ENCODE data around the gene ALDH1A1. TPM values are rescaled to one million over a fixed set of nuclear protein-coding genes. Genes with fewer than 3 reads are reported as not detected.

ALDH1A1 gene
- polyA plus RNA-seq, 3 donors, result 256 to 292 (median 277) TPM

GRCh38 chr9:72923077-72923476 is 29.8 kb downstream of the ALDH1A1 start:
- no peak for DNase-seq

DNA sequence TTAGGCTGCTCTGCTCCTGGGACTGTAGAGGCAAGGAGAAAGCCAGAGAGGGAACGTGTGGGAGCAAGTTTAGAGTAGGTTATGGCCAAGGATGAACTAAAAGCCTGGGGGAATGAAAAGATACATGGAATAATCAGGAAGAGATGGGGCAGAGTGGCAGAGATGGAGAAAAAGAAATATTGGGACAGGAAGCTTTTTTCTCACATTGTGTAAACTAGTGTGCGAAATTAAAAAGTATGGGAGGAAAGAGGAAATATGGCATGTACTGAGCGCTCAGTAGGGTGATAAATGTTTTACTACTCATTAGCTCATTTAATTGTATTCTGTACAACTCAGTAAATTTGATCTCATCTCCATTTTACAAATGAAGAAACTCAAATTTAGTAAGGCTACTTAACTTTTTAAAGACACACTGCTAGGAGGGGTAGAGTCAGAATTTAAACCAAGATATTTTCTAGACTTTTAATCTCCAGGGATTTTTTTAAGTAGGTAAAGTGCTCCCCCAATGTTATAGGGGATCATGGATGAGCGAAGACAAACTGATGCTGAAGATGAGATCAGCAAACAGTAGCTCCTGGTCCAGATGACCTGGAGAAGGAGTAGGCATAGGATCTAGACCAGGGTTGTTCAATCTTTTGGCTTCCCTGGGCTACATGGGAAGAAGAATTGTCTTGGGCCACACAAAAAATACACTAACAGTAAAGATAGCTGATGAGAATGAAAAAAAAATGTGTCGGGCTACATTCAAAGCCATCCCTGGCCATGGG is 30.8 kb downstream of the ALDH1A1 start:
- DNase-seq, result no peak

DNA sequence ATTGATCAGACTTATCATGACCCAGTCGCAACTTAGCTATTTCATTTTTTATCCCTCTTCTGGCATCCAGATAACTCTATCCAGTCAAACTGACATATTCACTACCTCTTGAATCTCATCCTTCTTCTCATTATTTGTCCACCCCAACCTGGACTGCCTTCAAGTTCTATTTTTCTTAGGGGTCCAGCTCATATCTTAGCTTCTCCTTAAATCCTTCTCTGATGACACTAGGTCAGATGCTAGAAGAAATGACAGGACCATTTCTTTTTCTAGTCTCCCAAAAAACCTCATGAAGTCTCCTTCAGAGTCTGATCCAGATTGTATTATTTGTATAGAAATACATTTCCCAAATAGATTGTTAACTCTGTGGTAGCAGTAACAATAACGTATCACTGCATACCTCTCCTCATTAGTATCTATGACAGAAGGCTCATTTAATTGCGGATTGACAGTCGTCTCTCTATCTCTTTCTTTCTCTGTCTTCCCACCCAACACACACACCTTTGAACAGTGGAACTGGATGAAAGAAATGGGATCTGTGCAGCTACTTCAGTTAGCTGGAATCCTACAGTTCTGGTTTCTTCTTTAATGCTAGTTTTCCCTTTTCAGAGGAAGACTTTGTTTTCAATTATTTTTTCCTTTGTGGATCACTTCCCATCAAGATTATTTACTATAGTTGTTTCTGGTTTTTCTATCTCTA is 33.5 kb downstream of the ALDH1A1 start:
- no peak for DNase-seq

- DNase-seq, result no peak
Observed at GRCh38 chr9:72917892-72918509, 34.9 kb downstream of the ALDH1A1 start.

GRCh38 chr9:72915659-72916058 is 37.2 kb downstream of the ALDH1A1 start:
- no peak for DNase-seq

DNA sequence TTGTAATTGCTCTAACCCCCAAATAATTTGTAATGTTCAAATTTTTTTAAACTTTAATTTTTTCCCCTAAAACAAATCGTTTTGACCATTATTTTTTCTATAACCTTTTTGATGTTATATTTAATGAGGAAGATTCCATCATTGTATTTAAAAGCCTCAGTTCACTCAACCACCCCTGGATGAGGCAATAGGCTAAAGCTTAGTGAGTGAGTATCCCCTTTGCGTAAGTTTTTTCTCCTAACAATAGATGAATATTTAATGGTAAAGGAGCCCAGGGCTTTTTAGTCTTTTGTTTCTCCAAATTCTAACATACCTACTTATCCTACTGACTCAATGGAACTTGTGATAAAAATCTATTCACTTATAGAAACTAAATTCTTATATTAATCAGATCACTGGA is 38.1 kb downstream of the ALDH1A1 start:
- DNase-seq, result no peak

GRCh38 chr9:72913382-72914009 is 39.4 kb downstream of the ALDH1A1 start:
- no peak for DNase-seq

DNA sequence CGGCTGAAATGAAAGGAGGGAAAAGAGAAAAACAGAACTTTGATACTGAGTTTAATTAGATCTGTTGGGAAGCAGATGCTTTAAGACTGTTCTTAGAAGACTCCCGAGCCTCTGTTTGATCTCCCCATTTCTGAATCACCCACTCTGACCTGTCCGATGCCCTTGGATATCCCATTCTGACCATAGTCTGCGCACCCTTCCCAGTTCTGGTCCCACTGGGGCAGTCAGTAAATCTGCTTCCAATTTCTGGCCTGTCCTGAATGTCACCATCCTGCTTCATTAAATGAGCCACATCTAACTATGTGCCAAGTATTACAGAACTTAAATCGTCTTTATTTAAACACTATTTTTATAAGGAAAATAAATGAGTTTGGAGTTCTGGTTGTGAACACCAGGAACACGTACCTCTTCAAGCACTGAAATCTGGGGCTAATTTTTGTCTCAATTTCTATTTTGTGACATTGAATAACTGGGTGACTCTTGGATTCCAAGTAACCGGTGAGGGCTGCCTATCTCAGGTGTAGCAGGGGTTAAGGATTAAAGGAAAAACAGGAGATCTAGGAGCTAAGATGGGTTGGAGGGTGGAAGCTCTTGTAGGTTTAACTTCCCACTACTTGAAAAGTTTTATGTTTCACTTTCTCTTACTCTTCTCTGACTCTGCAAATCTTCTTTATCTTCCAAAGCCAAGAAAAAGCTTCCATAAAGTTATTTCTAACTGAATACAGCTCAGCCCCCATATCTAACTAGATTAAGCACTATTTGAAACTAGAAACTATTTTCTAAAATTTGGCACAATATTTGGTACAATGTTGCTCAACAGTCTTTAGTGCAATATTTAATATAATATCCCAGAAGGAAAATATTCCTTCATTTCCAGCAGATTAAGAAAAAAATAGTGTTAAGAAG is 40.1 kb downstream of the ALDH1A1 start:
- no peak for DNase-seq

GRCh38 chr9:72911816-72912215 is 41.0 kb downstream of the ALDH1A1 start:
- DNase-seq, result no peak

DNA sequence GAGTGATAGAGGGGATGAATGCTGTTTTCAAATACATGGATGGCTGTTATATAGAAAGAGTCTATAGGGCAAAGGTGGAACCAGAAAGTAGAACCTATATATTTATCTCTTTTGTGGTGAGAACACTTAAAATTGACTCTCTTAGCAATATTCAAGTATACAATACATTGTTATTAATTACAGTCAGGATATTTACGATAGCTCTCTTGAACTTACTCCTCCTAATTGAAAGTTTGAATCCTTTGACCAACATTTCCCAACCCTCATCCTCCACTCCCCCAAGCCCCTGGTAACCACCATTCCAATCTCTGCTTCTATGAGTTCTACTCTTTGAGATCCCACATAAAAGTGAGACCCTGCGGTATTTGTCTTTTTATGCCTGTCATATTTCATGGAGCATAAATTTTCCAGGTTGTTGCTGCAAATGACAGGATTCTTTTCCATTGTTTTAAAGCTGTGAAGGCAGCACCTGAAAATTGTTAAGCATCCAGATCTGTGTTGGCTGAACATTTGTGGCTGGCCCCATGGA is 41.5 kb downstream of the ALDH1A1 start:
- DNase-seq, result no peak

DNA sequence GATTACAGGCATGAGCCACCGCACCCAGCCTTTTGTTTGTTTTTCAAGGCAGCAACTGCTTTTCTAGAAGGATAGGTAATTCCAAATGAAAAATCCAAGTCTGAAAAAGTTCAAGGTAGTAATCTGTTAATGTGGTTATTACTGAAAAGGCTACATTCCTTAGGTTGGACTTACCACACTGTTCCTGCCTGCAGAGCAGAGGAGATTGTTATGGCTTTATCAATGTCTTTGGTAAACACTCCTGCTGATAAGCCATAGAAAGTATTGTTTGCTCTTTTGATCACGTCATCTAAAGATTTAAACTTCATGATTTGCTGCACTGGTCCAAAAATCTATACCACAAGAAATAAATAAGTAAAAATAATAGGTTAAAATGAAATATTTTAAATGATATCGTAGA is 43.4 kb downstream of the ALDH1A1 start:
- no peak for DNase-seq

GRCh38 chr9:72907421-72907820 is 45.4 kb downstream of the ALDH1A1 start:
- no peak for DNase-seq

GRCh38 chr9:72906810-72907209 is 46.0 kb downstream of the ALDH1A1 start:
- DNase-seq, result no peak

DNA sequence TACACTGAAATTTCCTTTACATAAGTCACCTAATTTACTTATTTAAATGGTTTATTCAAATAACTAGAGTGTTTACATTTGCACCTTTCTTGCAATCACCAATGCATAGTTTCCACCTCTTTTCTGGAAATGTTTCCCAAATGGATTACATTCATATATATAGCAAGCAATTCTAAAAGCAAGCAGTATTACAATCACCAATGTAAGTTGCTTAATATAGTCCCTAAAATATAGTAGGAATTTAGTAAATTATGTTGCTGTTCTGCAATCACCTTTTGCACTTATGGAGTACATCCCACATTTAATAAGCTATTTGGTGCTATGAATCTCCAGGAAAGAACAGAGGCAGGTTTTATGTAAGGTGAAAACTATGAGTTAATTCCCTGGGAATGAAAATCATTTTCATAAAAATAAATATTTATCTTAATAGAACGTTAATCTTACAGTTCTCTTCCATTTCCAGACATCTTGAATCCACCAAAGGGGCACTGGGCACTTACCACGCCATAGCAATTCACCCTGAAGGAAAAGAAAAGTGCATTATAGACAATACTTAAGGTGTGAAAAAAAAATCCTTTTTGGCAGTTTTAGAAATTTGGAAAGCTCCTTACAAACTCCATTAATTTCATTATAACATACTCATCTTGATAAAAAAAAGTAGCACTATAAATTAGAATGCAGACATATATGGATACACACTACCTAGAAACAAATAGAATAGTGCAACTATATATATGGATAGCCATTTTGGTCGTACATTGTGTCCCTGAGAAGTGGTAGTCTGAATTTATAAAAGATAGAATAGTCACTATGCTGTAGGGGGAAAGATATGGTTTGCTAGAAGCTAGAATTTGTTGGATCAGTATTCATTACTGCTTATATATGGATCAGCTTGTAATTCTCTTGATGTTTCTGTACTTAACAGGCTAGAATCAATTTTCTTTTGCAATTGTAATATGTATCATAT is 47.1 kb downstream of the ALDH1A1 start:
- no peak for DNase-seq

DNA sequence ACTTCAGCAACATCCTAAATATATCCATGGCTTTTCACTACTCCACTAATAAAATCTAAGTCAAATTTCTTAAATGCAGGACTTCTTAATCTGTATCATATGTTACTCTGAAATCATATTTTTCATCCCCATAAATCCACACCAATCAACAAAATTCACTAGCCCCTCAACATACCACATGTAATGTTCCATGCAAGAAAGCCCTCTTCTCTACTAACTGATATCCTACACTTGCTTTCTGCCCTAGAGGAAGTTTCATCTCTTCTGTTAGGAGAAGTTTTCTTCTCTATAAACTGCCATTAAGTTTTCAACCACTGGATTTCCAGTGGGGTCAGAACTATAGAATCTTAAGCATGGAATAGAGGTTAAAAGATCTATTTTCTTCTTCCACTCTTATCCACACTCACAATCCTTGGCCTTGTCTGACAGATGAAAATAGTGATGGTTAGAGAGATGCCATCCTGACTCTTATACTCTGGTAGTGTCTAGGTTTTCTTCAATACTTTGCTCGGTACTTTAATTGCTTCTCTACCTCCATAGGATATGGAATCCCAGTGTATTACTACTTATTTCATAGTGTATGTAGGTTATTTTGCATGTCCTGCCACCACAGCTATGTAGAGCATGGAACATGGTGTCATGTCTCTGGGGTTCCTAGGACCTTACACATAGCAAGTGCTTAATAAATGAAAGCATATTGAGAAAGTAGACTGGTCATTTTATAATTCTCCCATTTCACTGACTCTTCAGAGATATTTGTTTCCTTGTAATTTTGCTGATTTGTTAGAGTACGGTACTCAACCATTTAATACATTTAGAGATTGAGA is 48.4 kb downstream of the ALDH1A1 start:
- no peak for DNase-seq

GRCh38 chr9:72903103-72903502 is 49.8 kb downstream of the ALDH1A1 start:
- no peak for DNase-seq

GRCh38 chr9:72902268-72902667 is 50.6 kb downstream of the ALDH1A1 start:
- peak; percentile 8 for DNase-seq

DNA sequence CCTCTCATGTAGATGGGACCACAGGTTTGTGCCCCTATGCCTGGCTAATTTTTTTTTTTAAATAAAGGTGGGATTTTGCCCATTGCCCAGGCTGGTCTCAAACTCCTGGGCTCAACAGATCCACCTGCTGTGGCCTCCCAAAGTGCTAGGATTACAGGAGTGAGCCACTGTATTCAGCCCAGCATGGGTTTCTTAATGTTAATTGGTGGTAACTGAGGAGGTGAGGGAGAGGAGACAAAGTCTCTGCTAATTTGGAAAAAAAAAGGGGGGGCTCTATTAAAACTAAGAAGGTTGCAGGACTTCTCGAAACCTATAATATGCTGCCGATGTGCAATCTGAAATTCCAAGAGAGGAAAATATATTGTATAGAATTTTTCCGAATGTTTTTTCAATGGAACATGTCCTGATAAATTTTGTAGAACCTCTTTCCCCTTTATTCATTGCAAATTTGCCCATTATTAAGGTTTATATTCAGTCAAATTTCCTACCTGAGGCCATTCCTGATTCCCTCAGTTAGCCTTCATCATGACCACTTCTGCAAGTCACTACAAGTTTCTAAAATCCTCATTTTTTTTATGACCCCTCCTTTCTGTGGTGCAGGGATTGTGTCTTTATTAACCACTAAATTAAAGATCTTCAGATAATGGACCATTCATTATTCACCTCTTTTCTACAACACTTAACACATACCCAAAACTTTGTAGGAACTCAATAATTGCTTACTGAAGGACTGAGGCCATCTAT is 52.9 kb downstream of the ALDH1A1 start:
- no peak for DNase-seq

Data from renal pelvis (tissue), 4 donors.